BJ (cell line): Measurements from ENCODE around the gene REG1B. TPM values are rescaled to one million over a fixed set of nuclear protein-coding genes. Genes with fewer than 3 reads are reported as not detected.

Experiments
- CTCF ChIA-PET: fragments of 350-600 bp; formaldehyde crosslinking; extraction: SDS; loops from one replicate; lab custom pipeline; 2021; ENCODE audit warnings: antibody characterized with exemption, inconsistent platforms; lab: Yijun Ruan, JAX
- POLR2A ChIA-PET: fragments of 300-600 bp; sonication (Branson Sonifier 250); formaldehyde crosslinking; extraction: SDS; loops from one replicate; lab custom pipeline; 2021; ENCODE audit warnings: antibody characterized with exemption; lab: Charles Lee
- DNase-seq: peaks from one replicate; pipeline ENCODE4 v3.0.0-alpha.2; 2011; ENCODE audit warnings: low read depth
- H3K27me3 ChIP-seq: 2 replicates; pipeline ENCODE4 v1.6.0; 2011; ENCODE audit warnings: low read length; ENCODE audit not compliant: control insufficient read depth, insufficient read depth
- H3K36me3 ChIP-seq: 2 replicates; pipeline ENCODE4 v1.5.1; 2011; ENCODE audit warnings: low read length; ENCODE audit not compliant: control insufficient read depth, insufficient read depth
- H3K4me3 ChIP-seq: 2 replicates; pipeline ENCODE4 v1.5.1; 2011; ENCODE audit warnings: low read depth, mild to moderate bottlenecking, control low read depth, low read length
- CTCF ChIP-seq: IDR thresholded peaks from 2 replicates; pipeline ENCODE4 v1.5.1; 2011; ENCODE audit warnings: low read depth, mild to moderate bottlenecking, control low read depth, inconsistent platforms, low read length, moderate library complexity; ENCODE audit not compliant: insufficient read depth
- polyA minus RNA-seq: library from RNA; depleted of rRNA, polyadenylated mRNA; stranded (reverse); fragments of >200 nt; gene quantifications from 2 replicates; pipeline ENCODE4 v1.2.3, GENCODE V29; 2011; rRNA and poly(A)+ RNA removed
- polyA plus RNA-seq: library from polyadenylated mRNA; depleted of rRNA; stranded (reverse); fragments of >200 nt; gene quantifications from 2 replicates; pipeline ENCODE4 v1.2.3, GENCODE V29; 2011; rRNA removed

REG1B gene
- polyA plus RNA-seq, result not detected in 2 replicates
- not detected in 2 replicates for polyA minus RNA-seq

- no peak for DNase-seq
- no peaks in the 10 kb centered on the region for H3K27me3 ChIP-seq
- H3K36me3 ChIP-seq, result no peaks in the 10 kb centered on the region
- TF ChIP-seq CTCF, result no peak
- ChIA-PET POLR2A (no interaction called here), CTCF (no interaction called here)
- no peak within 1 kb of the TSS for H3K4me3 ChIP-seq
These were observed at the start of gene REG1B for GRCh38 chr2:79087785-79088364. REG1B (minus strand) TSS chr2:79087993; CDS start chr2:79087612, 381 bp downstream.

- POLR2A ChIA-PET, result no interaction called here
- CTCF ChIA-PET, result no interaction called here
- no peak for TF ChIP-seq CTCF
- Histone ChIP-seq H3K27me3 (no peaks in the 10 kb centered on the region), H3K4me3 (no peak overlapping the region), H3K36me3 (no peaks in the 10 kb centered on the region)
- no peak for DNase-seq
These were observed 43.9 kb upstream of the REG1B start for GRCh38 chr2:79131687-79132086.

GRCh38 chr2:79129804-79130203, 42.0 kb upstream of the REG1B start:
- Histone ChIP-seq H3K4me3 (no peak overlapping the region), H3K27me3 (no peaks in the 10 kb centered on the region), H3K36me3 (no peaks in the 10 kb centered on the region)
- ChIA-PET POLR2A (no interaction called here), CTCF (no interaction called here)
- TF ChIP-seq CTCF, result no peak
- no peak for DNase-seq

DNA sequence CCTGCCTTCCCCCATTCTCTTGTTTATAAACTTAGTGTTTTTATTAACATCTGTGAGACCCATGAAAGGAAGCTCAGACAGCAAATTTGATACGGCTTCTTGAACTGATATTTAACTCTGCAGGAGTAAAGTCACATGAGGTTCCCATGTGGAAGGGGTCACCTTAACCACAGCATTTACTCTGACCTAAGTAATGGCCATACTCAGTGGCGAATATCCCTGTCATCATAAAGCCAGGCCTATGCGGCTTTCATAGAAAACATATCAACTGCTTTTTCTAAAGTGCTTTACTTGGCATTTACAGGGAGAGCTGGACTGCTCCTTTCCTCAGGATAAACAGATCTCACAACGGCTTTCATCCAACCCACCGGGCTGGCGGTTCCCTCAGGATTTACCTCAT, 41.5 kb upstream of the REG1B start:
- CTCF ChIA-PET, result no interaction called here
- Histone ChIP-seq H3K36me3 (no peaks in the 10 kb centered on the region), H3K4me3 (no peak overlapping the region), H3K27me3 (no peaks in the 10 kb centered on the region)
- DNase-seq, result no peak
- POLR2A ChIA-PET, result no interaction called here
- no peak for TF ChIP-seq CTCF

- CTCF ChIA-PET, result no interaction called here
- POLR2A ChIA-PET, result no interaction called here
- Histone ChIP-seq H3K36me3 (no peaks in the 10 kb centered on the region), H3K4me3 (no peak overlapping the region), H3K27me3 (no peaks in the 10 kb centered on the region)
- DNase-seq, result no peak
- no peak for TF ChIP-seq CTCF
These were observed 40.6 kb upstream of the REG1B start for GRCh38 chr2:79128406-79128805.
